22Rv1 (cell line): ENCODE results near the gene MTHFD2L.
"Not testable (repeated sequence)": the region's sequence is repeated elsewhere in the genome, so short reads cannot be mapped to it uniquely, and the experiment has no call there.

Experiments
- H3K27ac ChIP-seq: fragments of 450-650 bp; 2 replicates; pipeline ENCODE4 v1.5.1; 2017
- CTCF ChIP-seq: fragments of 450-650 bp; IDR thresholded peaks from 2 replicates; pipeline ENCODE4 v1.5.1; 2017; ENCODE audit warnings: mild to moderate bottlenecking
- ZFX ChIP-seq: fragments of 450-650 bp; IDR thresholded peaks from 2 replicates; pipeline ENCODE4 v1.6.1; 2017; ENCODE audit warnings: antibody characterized with exemption, borderline replicate concordance

MTHFD2L gene

GRCh38 chr4:74120086-74120485 is 37.8 kb upstream of the MTHFD2L start:
- H3K27ac ChIP-seq: no peak overlapping the region
- TF ChIP-seq CTCF (no peak), ZFX (no peak)

GRCh38 chr4:74121643-74122579 is 36.0 kb upstream of the MTHFD2L start:
- no peak for TF ChIP-seq ZFX
- TF ChIP-seq CTCF: no peak
- no peak overlapping the region for H3K27ac ChIP-seq

GRCh38 chr4:74123065-74123728 is 34.7 kb upstream of the MTHFD2L start:
- no peak overlapping the region for H3K27ac ChIP-seq
- TF ChIP-seq CTCF: no peak
- TF ChIP-seq ZFX: no peak

GRCh38 chr4:74125029-74125428 is 32.9 kb upstream of the MTHFD2L start:
- TF ChIP-seq CTCF (no peak), ZFX (no peak)
- H3K27ac ChIP-seq: no peak overlapping the region

GRCh38 chr4:74127745-74128144 is 30.2 kb upstream of the MTHFD2L start:
- TF ChIP-seq ZFX: no peak
- no peak for TF ChIP-seq CTCF
- no peak overlapping the region for H3K27ac ChIP-seq

- not testable (repeated sequence) for H3K27ac ChIP-seq
These were observed 27.1 kb upstream of the MTHFD2L start for GRCh38 chr4:74130843-74131242.

GRCh38 chr4:74132188-74132587 is 25.7 kb upstream of the MTHFD2L start:
- not testable (repeated sequence) for H3K27ac ChIP-seq

GRCh38 chr4:74132944-74133343 is 25.0 kb upstream of the MTHFD2L start:
- TF ChIP-seq ZFX (no peak), CTCF (no peak)
- H3K27ac ChIP-seq: no peak overlapping the region
